Measurements from ENCODE around the gene HHLA2. TPM values are rescaled to one million over a fixed set of nuclear protein-coding genes. Genes with fewer than 3 reads are reported as not detected.

HHLA2 gene
- total RNA-seq, 5 donors from 2014 or later (not counting 1 experiment from before 2014, with no cell fraction given) = 0.28 to 1.5 (median 0.35) TPM

DNA sequence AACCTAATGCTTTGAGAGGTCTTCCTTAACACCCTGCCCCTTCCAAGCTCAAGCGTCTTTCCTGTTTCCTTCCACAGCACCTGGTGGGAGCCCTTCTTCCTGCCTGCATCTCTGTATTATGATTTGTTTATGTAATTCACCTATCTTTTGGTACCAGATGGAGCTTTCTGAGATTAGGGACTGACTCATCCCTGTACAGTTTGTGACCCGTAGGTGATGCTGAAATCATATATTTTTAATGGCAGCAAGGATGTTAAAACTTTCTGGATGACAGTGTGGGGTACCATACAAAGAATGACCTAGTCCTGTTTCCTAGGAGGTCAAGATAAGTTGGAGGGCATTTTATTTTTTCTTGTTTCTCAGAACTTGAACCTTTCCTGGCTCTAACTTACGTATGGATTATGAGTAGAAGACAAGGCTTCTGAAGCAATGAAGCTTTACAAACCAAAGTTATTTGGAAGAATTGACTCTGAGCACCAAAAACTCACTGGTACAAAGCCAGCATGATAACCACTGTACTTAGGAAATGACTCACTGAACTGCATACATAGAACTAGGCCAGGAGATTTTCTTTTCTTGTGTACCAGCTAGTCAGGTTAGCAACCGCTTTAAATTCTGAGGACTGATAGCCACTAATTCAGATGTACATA is 46.6 kb downstream of the HHLA2 start:
- Mint-ChIP-seq H3K4me3 (no peak overlapping the region), H3K36me3 (peaks cover 1% of the 10 kb centered on the region), H3K27ac (no peak overlapping the region), H3K9me3 (peaks cover 0 to 1% (median under 1%) of the 10 kb centered on the region in 3 donors), H3K27me3 (peaks cover 0 to under 1% of the 10 kb centered on the region in 2 donors), H3K4me1 (peaks cover 0 to 1% (median 0%) of the 10 kb centered on the region in 3 donors)
- Histone ChIP-seq H3K4me1 (ENCODE audit: control insufficient read depth in 1 of 2, extremely low read depth in 1 of 2, insufficient read depth in 2 of 2, low read length in 2 of 2) (no peaks in the 10 kb centered on the region), H3K4me3 (ENCODE audit: control insufficient read depth in 1 of 2, extremely low read depth in 1 of 2, low read length in 1 of 2) (no peak overlapping the region), H3K27ac (ENCODE audit: low read length) (no peak overlapping the region), H3K36me3 (ENCODE audit: control insufficient read depth in 2 of 2, extremely low read depth in 1 of 2, insufficient read depth in 1 of 2, low read length in 1 of 2) (no peaks in the 10 kb centered on the region), H3K27me3 (replicated peaks in 1 of 2; ENCODE audit: control insufficient read depth in 2 of 2, extremely low read depth in 1 of 2, insufficient read depth in 2 of 2, low read length in 1 of 2) (no peaks in the 10 kb centered on the region), H3K9me3 (no peaks in the 10 kb centered on the region)
- ATAC-seq (replicated peaks in 1 of 4) (peak in 1 of 4 experiments; percentile 59), DNase-seq (no peak)
- ChIA-PET CTCF (no interaction called here), POLR2A (interaction anchor here in 1 of 2 donors (0.7 kb wide), 1 partner anchor 32 kb away, joined by 3 read pairs; no protein-coding TSS in a partner anchor)
- WGBS (ENCODE audit: insufficient coverage) = 14% methylated on average over 1 of the region's 4 CpGs

- H3K4me3 ChIP-seq (ENCODE audit: control insufficient read depth in 1 of 2, extremely low read depth in 1 of 2, low read length in 1 of 2) = no peak overlapping the region
- H3K4me1 ChIP-seq (ENCODE audit: control insufficient read depth in 1 of 2, extremely low read depth in 1 of 2, insufficient read depth in 2 of 2, low read length in 2 of 2) = no peaks in the 10 kb centered on the region
- Mint-ChIP-seq H3K27me3 (peaks cover 1 to 3% of the 10 kb centered on the region in 2 donors), H3K4me1 (peaks cover 0 to 1% (median 0%) of the 10 kb centered on the region in 3 donors), H3K36me3 (peaks cover 5% of the 10 kb centered on the region), H3K9me3 (peaks cover 0 to 5% (median 4%) of the 10 kb centered on the region in 3 donors), H3K27ac (no peak overlapping the region), H3K4me3 (no peak overlapping the region)
- no peak for ATAC-seq (replicated peaks in 1 of 4)
- no peaks in the 10 kb centered on the region for H3K9me3 ChIP-seq
- ChIA-PET CTCF (no interaction called here), POLR2A (interaction anchor here in 1 of 2 donors (0.7 kb wide), 2 partner anchors 10 to 32 kb away, joined by 3 read pairs; no protein-coding TSS in a partner anchor)
- no peak for DNase-seq
- H3K27me3 ChIP-seq (replicated peaks in 1 of 2; ENCODE audit: control insufficient read depth in 2 of 2, extremely low read depth in 1 of 2, insufficient read depth in 2 of 2, low read length in 1 of 2) = no peaks in the 10 kb centered on the region
- WGBS (ENCODE audit: insufficient coverage) = 83% methylated on average over 1 of the region's 4 CpGs
- no peak overlapping the region for H3K27ac ChIP-seq (ENCODE audit: low read length)
- H3K36me3 ChIP-seq (ENCODE audit: control insufficient read depth in 2 of 2, extremely low read depth in 1 of 2, insufficient read depth in 1 of 2, low read length in 1 of 2) = no peaks in the 10 kb centered on the region
Observed at GRCh38 chr3:108343491-108343890, 47.1 kb downstream of the HHLA2 start.

GRCh38 chr3:108345492-108346205 is 49.3 kb downstream of the HHLA2 start:
- ChIA-PET POLR2A (no interaction called here), CTCF (interaction anchor here in 1 of 2 donors (0.5 kb wide), 1 partner anchor 597 kb away, joined by 3 read pairs; no protein-coding TSS in a partner anchor)
- no peak overlapping the region for H3K4me3 Mint-ChIP-seq
- no peak overlapping the region for H3K4me3 ChIP-seq (ENCODE audit: control insufficient read depth in 1 of 2, extremely low read depth in 1 of 2, low read length in 1 of 2)
- ATAC-seq (replicated peaks in 1 of 4) = no peak
- peaks cover 5% of the 10 kb centered on the region for H3K36me3 Mint-ChIP-seq
- peaks cover 1 to 3% of the 10 kb centered on the region in 2 donors for H3K27me3 Mint-ChIP-seq
- no peak overlapping the region for H3K27ac ChIP-seq (ENCODE audit: low read length)
- no peaks in the 10 kb centered on the region for H3K4me1 ChIP-seq (ENCODE audit: control insufficient read depth in 1 of 2, extremely low read depth in 1 of 2, insufficient read depth in 2 of 2, low read length in 2 of 2)
- H3K9me3 Mint-ChIP-seq = peaks cover 0 to 5% (median 4%) of the 10 kb centered on the region in 3 donors
- WGBS (ENCODE audit: insufficient coverage) = 40% methylated on average over 3 of the region's 6 CpGs
- no peaks in the 10 kb centered on the region for H3K27me3 ChIP-seq (replicated peaks in 1 of 2; ENCODE audit: control insufficient read depth in 2 of 2, extremely low read depth in 1 of 2, insufficient read depth in 2 of 2, low read length in 1 of 2)
- no peak for DNase-seq
- peaks cover 0 to 1% (median 0%) of the 10 kb centered on the region in 3 donors for H3K4me1 Mint-ChIP-seq
- no peaks in the 10 kb centered on the region for H3K36me3 ChIP-seq (ENCODE audit: control insufficient read depth in 2 of 2, extremely low read depth in 1 of 2, insufficient read depth in 1 of 2, low read length in 1 of 2)
- H3K27ac Mint-ChIP-seq = no peak overlapping the region
- H3K9me3 ChIP-seq = no peaks in the 10 kb centered on the region

DNA sequence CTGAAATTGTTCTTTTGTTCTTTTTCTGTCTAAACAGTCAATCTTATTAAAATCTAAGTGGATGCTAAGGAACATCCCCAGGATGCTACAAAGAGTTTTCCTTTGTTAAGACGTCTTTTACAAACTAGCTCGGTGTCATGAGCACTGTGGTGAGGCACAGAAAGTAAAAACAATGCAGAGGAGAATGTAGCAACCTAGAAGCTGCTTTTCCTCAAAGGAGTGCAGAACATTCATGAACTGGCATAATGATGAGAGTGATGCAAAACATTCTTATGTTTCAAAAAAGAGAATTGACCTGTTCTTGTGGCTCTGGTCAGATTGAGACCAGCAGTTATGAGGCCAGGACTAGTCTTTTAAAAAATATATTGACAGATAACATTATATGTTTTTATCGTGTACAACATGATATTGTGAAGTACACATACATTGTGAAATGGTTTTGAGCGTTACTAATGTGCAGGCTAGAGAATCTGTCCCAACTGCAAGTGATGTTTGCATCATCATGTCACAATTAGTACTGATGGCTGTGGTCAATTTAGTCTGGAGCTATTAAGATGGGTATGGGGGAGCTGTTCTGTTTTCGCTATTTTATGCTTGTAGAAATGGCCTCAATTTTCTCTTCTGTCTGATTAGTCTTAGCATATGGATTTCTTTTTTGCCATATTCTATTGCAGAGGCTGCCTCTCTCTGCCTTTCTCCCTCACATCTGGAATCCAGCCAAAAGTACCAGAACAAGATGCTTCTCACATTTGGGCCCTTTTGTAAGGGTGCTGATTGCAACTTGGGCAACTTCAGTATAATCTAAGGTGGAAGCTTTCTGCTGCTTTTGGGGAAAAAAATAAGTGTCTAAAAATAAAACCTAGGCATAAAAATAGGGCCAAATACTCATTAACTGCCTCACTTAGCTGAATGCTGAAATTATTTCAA is 50.2 kb downstream of the HHLA2 start:
- POLR2A ChIA-PET = no interaction called here
- CTCF ChIA-PET = interaction anchor here in 1 of 2 donors (0.5 kb wide), 1 partner anchor 598 kb away, joined by 3 read pairs; no protein-coding TSS in a partner anchor
- DNase-seq = no peak
- Mint-ChIP-seq H3K36me3 (peaks cover 5% of the 10 kb centered on the region), H3K4me1 (peaks cover 0 to 1% (median 0%) of the 10 kb centered on the region in 3 donors), H3K27me3 (peaks cover 1 to 3% of the 10 kb centered on the region in 2 donors), H3K27ac (no peak overlapping the region), H3K9me3 (peaks cover 0 to 5% (median 4%) of the 10 kb centered on the region in 3 donors), H3K4me3 (no peak overlapping the region)
- ATAC-seq (replicated peaks in 1 of 4) = no peak
- Histone ChIP-seq H3K9me3 (no peaks in the 10 kb centered on the region), H3K36me3 (ENCODE audit: control insufficient read depth in 2 of 2, extremely low read depth in 1 of 2, insufficient read depth in 1 of 2, low read length in 1 of 2) (no peaks in the 10 kb centered on the region), H3K4me1 (ENCODE audit: control insufficient read depth in 1 of 2, extremely low read depth in 1 of 2, insufficient read depth in 2 of 2, low read length in 2 of 2) (no peaks in the 10 kb centered on the region), H3K27me3 (replicated peaks in 1 of 2; ENCODE audit: control insufficient read depth in 2 of 2, extremely low read depth in 1 of 2, insufficient read depth in 2 of 2, low read length in 1 of 2) (no peaks in the 10 kb centered on the region), H3K4me3 (ENCODE audit: control insufficient read depth in 1 of 2, extremely low read depth in 1 of 2, low read length in 1 of 2) (no peak overlapping the region), H3K27ac (ENCODE audit: low read length) (no peak overlapping the region)
- WGBS (ENCODE audit: insufficient coverage) = 95% methylated on average over 4 of the region's 5 CpGs

DNA sequence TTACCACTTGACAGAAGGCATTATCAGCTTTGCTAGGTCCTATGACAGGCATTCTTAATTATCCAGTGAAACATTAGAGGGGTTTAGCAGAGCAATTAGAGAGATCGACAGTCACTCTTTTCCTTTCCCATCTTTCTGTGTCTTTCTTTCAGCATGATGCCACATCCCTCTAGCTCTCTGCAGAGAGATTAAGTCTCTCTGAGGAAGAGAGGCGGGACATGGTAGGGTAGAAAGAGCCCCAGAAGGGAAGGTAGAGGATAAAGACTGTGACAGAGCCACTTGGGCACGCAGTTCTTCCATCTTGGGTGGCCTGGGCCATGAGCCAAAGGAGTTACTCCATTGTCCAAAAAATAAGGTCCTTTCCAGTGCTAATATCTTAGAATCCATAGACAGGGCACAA is 55.8 kb downstream of the HHLA2 start:
- peaks cover 5% of the 10 kb centered on the region for H3K36me3 Mint-ChIP-seq
- H3K9me3 Mint-ChIP-seq = peaks cover 0 to 5% (median 4%) of the 10 kb centered on the region in 3 donors
- Histone ChIP-seq H3K27me3 (replicated peaks in 1 of 2; ENCODE audit: control insufficient read depth in 2 of 2, extremely low read depth in 1 of 2, insufficient read depth in 2 of 2, low read length in 1 of 2) (no peaks in the 10 kb centered on the region), H3K36me3 (ENCODE audit: control insufficient read depth in 2 of 2, extremely low read depth in 1 of 2, insufficient read depth in 1 of 2, low read length in 1 of 2) (no peaks in the 10 kb centered on the region), H3K4me1 (ENCODE audit: control insufficient read depth in 1 of 2, extremely low read depth in 1 of 2, insufficient read depth in 2 of 2, low read length in 2 of 2) (no peaks in the 10 kb centered on the region), H3K9me3 (no peaks in the 10 kb centered on the region), H3K27ac (ENCODE audit: low read length) (no peak overlapping the region), H3K4me3 (ENCODE audit: control insufficient read depth in 1 of 2, extremely low read depth in 1 of 2, low read length in 1 of 2) (no peak overlapping the region)
- POLR2A ChIA-PET = no interaction called here
- WGBS (ENCODE audit: insufficient coverage) = 60% methylated on average over 1 of the region's 3 CpGs
- no peak overlapping the region for H3K4me3 Mint-ChIP-seq
- peaks cover 1 to 3% of the 10 kb centered on the region in 2 donors for H3K27me3 Mint-ChIP-seq
- CTCF ChIA-PET = no interaction called here
- no peak for ATAC-seq (replicated peaks in 1 of 4)
- no peak for DNase-seq
- H3K27ac Mint-ChIP-seq = no peak overlapping the region
- H3K4me1 Mint-ChIP-seq = no peaks in the 10 kb centered on the region

GRCh38 chr3:108354562-108354961 is 58.2 kb downstream of the HHLA2 start:
- H3K27me3 ChIP-seq (replicated peaks in 1 of 2; ENCODE audit: control insufficient read depth in 2 of 2, extremely low read depth in 1 of 2, insufficient read depth in 2 of 2, low read length in 1 of 2) = no peaks in the 10 kb centered on the region
- DNase-seq (no peak), ATAC-seq (replicated peaks in 1 of 4) (no peak)
- Mint-ChIP-seq H3K4me3 (no peak overlapping the region), H3K27ac (no peak overlapping the region), H3K4me1 (no peaks in the 10 kb centered on the region), H3K9me3 (no peaks in the 10 kb centered on the region), H3K36me3 (no peaks in the 10 kb centered on the region), H3K27me3 (no peaks in the 10 kb centered on the region)
- no peaks in the 10 kb centered on the region for H3K4me1 ChIP-seq (ENCODE audit: control insufficient read depth in 1 of 2, extremely low read depth in 1 of 2, insufficient read depth in 2 of 2, low read length in 2 of 2)
- no peak overlapping the region for H3K4me3 ChIP-seq (ENCODE audit: control insufficient read depth in 1 of 2, extremely low read depth in 1 of 2, low read length in 1 of 2)
- H3K27ac ChIP-seq (ENCODE audit: low read length) = no peak overlapping the region
- ChIA-PET CTCF (no interaction called here), POLR2A (no interaction called here)
- H3K36me3 ChIP-seq (ENCODE audit: control insufficient read depth in 2 of 2, extremely low read depth in 1 of 2, insufficient read depth in 1 of 2, low read length in 1 of 2) = no peaks in the 10 kb centered on the region
- no CpG with 5 or more reads among the region's 1 CpG for WGBS (ENCODE audit: insufficient coverage)
- H3K9me3 ChIP-seq = no peaks in the 10 kb centered on the region
